H7 (cell line): ENCODE results near the gene TTC23. TPM values are rescaled to one million over a fixed set of nuclear protein-coding genes. Genes with fewer than 3 reads are reported as not detected.
A peak's percentile ranks its signal among the peaks of the same experiment; 100 is the strongest.

Experiments
- DNase-seq: peaks from one replicate; pipeline ENCODE4 v3.0.0; 2012
- H3K27me3 ChIP-seq: 2 replicates; pipeline ENCODE4 v1.6.0; 2011; ENCODE audit warnings: mild to moderate bottlenecking, low read length; ENCODE audit not compliant: control insufficient read depth, insufficient read depth
- H3K36me3 ChIP-seq: replicated peaks from 2 replicates; pipeline ENCODE4 v1.5.1; 2011; ENCODE audit warnings: low read length; ENCODE audit not compliant: control insufficient read depth, insufficient read depth
- H3K4me3 ChIP-seq: 2 replicates; pipeline ENCODE4 v1.5.1; 2011; ENCODE audit warnings: low read depth, mild to moderate bottlenecking, control low read depth, low read length, moderate library complexity; ENCODE audit not compliant: insufficient read depth
- total RNA-seq: library from RNA; depleted of rRNA; stranded (reverse); fragments of >200 nt; shearing (Covaris generic); gene quantifications from 2 replicates; pipeline ENCODE4 v1.2.3, GENCODE V29; 2014

Gene TTC23
- total RNA-seq, 1 experiment from 2014 or later, result 21.2 TPM

DNA sequence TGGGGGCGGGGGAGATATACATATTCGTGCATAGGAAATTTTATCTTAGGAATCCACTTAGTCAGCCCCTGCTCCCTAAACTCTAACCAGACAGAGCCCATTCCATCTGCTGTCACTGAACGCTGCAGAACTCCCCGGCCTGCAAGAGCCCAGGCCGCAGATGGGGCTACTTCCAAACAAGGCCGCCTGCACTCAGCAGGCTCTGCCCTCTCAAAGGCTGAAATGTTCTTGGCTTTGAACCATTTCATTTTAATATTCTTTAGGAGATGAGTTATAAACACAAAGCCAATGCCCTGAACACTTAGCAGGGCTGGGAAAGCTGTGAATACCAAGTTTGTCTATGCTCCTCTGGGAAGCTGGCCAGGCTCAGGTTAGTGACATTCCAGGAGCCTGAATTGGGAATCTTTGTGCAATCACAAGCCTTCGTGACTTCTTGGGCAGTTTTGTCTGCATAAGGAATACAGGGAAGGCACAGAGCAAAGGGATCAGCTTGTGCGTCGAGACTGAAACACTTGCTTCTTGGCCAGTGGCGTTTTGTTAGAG lies 79.5 kb downstream of the TTC23 start:
- DNase-seq, result no peak
- Histone ChIP-seq H3K36me3 (no peaks in the 10 kb centered on the region; the same call in 1 of the 2 replicates), H3K4me3 (no peak overlapping the region), H3K27me3 (no peaks in the 10 kb centered on the region)

- Histone ChIP-seq H3K36me3 (no peaks in the 10 kb centered on the region; the same call in 1 of the 2 replicates), H3K4me3 (no peak overlapping the region), H3K27me3 (no peaks in the 10 kb centered on the region)
- DNase-seq, result no peak
Observed at GRCh38 chr15:99168601-99169580, 80.5 kb downstream of the TTC23 start.

- H3K27me3 ChIP-seq, result no peaks in the 10 kb centered on the region
- H3K4me3 ChIP-seq, result no peak overlapping the region
- H3K36me3 ChIP-seq, result no peaks in the 10 kb centered on the region; the same call in 1 of the 2 replicates
Observed at GRCh38 chr15:99167640-99168039, 81.7 kb downstream of the TTC23 start.

GRCh38 chr15:99167201-99167600 lies 82.2 kb downstream of the TTC23 start:
- Histone ChIP-seq H3K27me3 (no peaks in the 10 kb centered on the region), H3K4me3 (no peak overlapping the region), H3K36me3 (no peaks in the 10 kb centered on the region; the same call in 1 of the 2 replicates)
- no peak for DNase-seq

More at GRCh38 chr15:99167640-99168039, 81.7 kb downstream of the TTC23 start:
- no peak for DNase-seq

DNA sequence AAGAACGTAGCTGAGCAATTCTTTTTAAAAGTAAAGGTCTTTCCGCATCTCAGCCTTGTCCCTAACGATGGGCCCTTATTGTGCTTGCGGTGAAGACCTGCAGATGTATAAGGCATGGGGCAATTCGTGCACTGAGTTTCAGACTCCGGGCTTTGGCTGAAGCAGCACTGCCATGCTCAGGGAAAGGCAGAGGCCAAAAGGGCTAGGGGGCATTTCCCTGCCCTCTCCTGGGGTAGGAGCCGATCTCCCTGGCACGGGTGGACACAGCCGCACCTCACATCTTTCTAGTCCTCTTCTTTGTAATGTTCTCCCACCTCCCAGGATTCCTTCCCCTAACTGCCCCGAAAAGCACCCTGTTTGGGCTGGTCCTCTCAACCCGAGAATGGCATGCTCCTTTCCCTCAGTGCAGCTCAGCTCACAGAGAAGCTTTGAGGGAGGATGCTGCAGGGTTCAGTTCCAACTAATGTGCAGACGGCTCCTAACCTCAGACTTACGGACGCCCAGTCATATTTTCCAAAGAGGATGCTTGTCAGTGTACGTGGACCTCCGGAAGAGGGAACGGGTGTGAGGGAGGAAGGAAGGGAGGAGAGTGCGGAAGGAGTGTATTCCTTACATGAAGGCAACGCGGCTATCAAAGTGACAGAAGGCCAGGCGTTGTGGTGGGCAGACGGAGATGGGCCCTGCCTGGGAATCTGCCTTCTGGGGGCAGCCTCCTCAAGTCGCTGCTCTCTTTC lies 83.3 kb downstream of the TTC23 start:
- H3K36me3 ChIP-seq, result no peaks in the 10 kb centered on the region; the same call in 1 of the 2 replicates
- DNase-seq, result no peak
- no peaks in the 10 kb centered on the region for H3K27me3 ChIP-seq
- no peak overlapping the region for H3K4me3 ChIP-seq

- no peak for DNase-seq
- Histone ChIP-seq H3K4me3 (no peak overlapping the region), H3K27me3 (no peaks in the 10 kb centered on the region), H3K36me3 (no peaks in the 10 kb centered on the region)
Observed at GRCh38 chr15:99165020-99165790, 84.2 kb downstream of the TTC23 start.

- DNase-seq, result no peak
- no peak overlapping the region for H3K4me3 ChIP-seq
- no peaks in the 10 kb centered on the region for H3K27me3 ChIP-seq
- no peaks in the 10 kb centered on the region for H3K36me3 ChIP-seq
Observed at GRCh38 chr15:99164119-99164518, 85.3 kb downstream of the TTC23 start.

GRCh38 chr15:99163271-99164062 lies 85.9 kb downstream of the TTC23 start:
- no peak overlapping the region for H3K4me3 ChIP-seq
- no peaks in the 10 kb centered on the region for H3K27me3 ChIP-seq
- DNase-seq, result no peak
- no peaks in the 10 kb centered on the region for H3K36me3 ChIP-seq

DNA sequence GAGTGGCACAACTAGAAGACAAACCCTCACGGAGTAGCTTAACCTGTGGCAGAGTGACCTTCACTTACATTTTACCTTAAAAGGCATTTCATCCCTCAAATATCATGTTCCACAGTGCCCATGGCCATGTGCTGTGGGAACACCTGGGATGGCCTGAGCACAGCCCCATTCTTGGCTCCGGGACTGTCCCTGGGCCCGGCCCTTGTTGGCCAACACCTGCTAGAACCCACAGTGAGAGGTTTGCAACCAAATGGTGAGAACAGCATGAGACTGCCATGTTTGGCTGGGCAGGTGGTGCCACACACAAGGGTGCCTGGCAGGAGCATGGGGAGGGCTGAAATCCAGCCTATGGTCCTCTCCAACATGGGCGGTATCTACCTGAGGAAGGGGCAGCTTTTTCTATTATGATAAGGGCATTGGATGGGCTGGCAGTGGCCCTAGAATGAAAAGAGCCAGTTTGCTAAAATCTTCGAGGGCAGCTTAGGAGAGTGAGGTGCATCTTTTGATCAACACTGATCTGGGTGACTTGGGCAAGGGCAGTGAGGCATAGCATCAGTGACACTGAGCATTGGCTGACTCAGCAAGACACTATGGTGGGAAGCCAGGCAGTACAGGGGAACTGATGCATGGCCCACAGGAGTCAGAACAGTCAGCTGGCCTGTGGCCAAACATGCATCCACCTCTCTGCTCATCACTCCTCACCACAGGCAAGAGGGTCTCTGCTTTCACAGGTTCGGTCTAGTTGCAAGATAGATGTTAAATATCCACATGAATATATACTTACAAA lies 90.6 kb downstream of the TTC23 start:
- no peak for DNase-seq

DNA sequence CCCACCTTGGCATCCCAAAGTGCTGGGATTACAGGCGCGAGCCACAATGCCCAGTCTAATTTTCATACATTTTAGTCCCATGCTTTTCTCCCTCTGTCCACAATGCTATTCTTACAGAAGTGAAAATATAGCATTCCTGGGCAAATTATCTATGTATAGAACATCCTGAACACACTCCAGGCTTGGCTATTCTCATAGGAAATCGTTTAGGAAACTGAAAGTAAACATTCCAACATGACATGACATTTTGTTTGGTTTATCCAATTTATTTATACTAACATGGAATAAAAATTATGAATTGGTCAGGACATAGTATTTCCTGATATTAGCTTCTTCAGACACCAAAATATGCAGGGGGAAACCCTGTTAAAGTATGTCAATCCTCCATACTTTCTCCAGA lies 91.9 kb downstream of the TTC23 start:
- no peak overlapping the region for H3K4me3 ChIP-seq
- DNase-seq, result no peak
- H3K36me3 ChIP-seq, result no peaks in the 10 kb centered on the region
- H3K27me3 ChIP-seq, result no peaks in the 10 kb centered on the region

More for the DNA sequence above, 90.6 kb downstream of the TTC23 start:
- Histone ChIP-seq H3K36me3 (no peaks in the 10 kb centered on the region), H3K4me3 (no peak overlapping the region), H3K27me3 (no peaks in the 10 kb centered on the region)

GRCh38 chr15:99155961-99156443 lies 93.4 kb downstream of the TTC23 start:
- Histone ChIP-seq H3K27me3 (no peaks in the 10 kb centered on the region), H3K4me3 (no peak overlapping the region), H3K36me3 (no peaks in the 10 kb centered on the region)
- DNase-seq, result no peak

- DNase-seq, result peak; percentile 10
- H3K36me3 ChIP-seq, result no peaks in the 10 kb centered on the region
- H3K4me3 ChIP-seq, result no peak overlapping the region
- H3K27me3 ChIP-seq, result no peaks in the 10 kb centered on the region
Observed at GRCh38 chr15:99154271-99154670, 95.1 kb downstream of the TTC23 start.
